HepG2 (cell line): ENCODE results near the gene PSD4. TPM values are rescaled to one million over a fixed set of nuclear protein-coding genes. Genes with fewer than 3 reads are reported as not detected.

Experiments used
- ATAC-seq: fragments of 200-7000 bp; cut with Tn5 transposase; 3 replicates; pipeline ENCODE4 v1.9.1; 2020; ENCODE audit warnings: mild to moderate bottlenecking, moderate library complexity
- BruUV-seq: library from RNA; stranded (reverse); fragments of 400-500 nt; replicated peaks from 2 replicates; lab custom pipeline; 2021; lab: Mats Ljungman, UMichigan
- CTCF ChIA-PET: fragments of 300-600 bp; formaldehyde crosslinking; extraction: SDS; loops from one replicate; lab custom pipeline; 2021; ENCODE audit warnings: low total read pairs, inconsistent platforms, low intra/inter-chr PET ratio; lab: Yijun Ruan, JAX
- POLR2A ChIA-PET: fragments of 350-600 bp; sonication (Branson Sonifier 250); formaldehyde crosslinking; loops from one replicate; lab custom pipeline; 2020; ENCODE audit warnings: antibody characterized with exemption, inconsistent platforms; lab: Yijun Ruan, JAX
- DNase-seq: peaks from one replicate; pipeline ENCODE4 v3.0.0-alpha.2; 2015; ENCODE audit warnings: low spot score
- FAIRE-seq: peaks from 3 replicates; lab custom pipeline; 2011; peaks lifted over from hg19 to GRCh38; lab: Jason Lieb, UNC
- H2AFZ ChIP-seq: one replicate; pipeline ENCODE4 v1.6.1; 2011; ENCODE audit warnings: low read length, inconsistent platforms
- H3K27ac ChIP-seq: fragments of 300-600 bp; 3 replicates; pipeline ENCODE4 v1.8.0; 2011; ENCODE audit warnings: mixed run types, mild to moderate bottlenecking, mixed read lengths, low read length, inconsistent platforms; ENCODE audit not compliant: insufficient read depth; ENCODE audit errors: extremely low read length
- H3K27me3 ChIP-seq, 2 experiments: fragments of 200-600 bp in 1 of 2; 2 replicates in 1 of 2; 3 replicates in 1 of 2; pipeline versions ENCODE4 v1.6.0 to v1.8.0; 2011; ENCODE audit warnings: low read length in 2 of 2, mild to moderate bottlenecking in 2 of 2, moderate library complexity in 2 of 2, inconsistent platforms in 1 of 2; ENCODE audit not compliant: insufficient read depth in 2 of 2, control insufficient read depth in 1 of 2
- H3K36me3 ChIP-seq, 2 experiments: fragments of 200-600 bp in 1 of 2; replicated peaks in 1 of 2; 2 replicates in 1 of 2; 3 replicates in 1 of 2; pipeline versions ENCODE4 v1.5.1 to v1.8.0; 2011; ENCODE audit warnings: low read length in 2 of 2, inconsistent platforms in 1 of 2; ENCODE audit not compliant: insufficient read depth in 2 of 2, control insufficient read depth in 1 of 2
- H3K4me1 ChIP-seq: 2 replicates; pipeline ENCODE4 v1.5.1; 2012; ENCODE audit warnings: low read length, inconsistent platforms; ENCODE audit not compliant: insufficient read depth
- H3K4me2 ChIP-seq: 2 replicates; pipeline ENCODE4 v1.6.0; 2011; ENCODE audit warnings: low read depth, low read length, inconsistent platforms
- H3K4me3 ChIP-seq, 3 experiments: fragments of 200-600 bp in 1 of 3; sonication (generic), shearing (Covaris generic) in 1 of 3; replicated peaks in 1 of 3; 2 replicates each; pipeline ENCODE4 v1.5.1; 2011 to 2016; ENCODE audit warnings: low read length in 3 of 3, inconsistent platforms in 2 of 3, low read depth in 2 of 3, mild to moderate bottlenecking in 2 of 3, control low read depth in 1 of 3, mixed read lengths in 1 of 3; ENCODE audit not compliant: insufficient read depth in 1 of 3
- H3K79me2 ChIP-seq: one replicate; pipeline ENCODE4 v1.6.1; 2011; ENCODE audit warnings: low read length, inconsistent platforms; ENCODE audit not compliant: insufficient read depth
- H3K9ac ChIP-seq: 2 replicates; pipeline ENCODE4 v1.6.0; 2011; ENCODE audit warnings: mild to moderate bottlenecking, low read depth, low read length, inconsistent platforms; ENCODE audit not compliant: insufficient read depth
- H3K9me3 ChIP-seq: 2 replicates; pipeline ENCODE4 v1.5.1; 2012; ENCODE audit warnings: mild to moderate bottlenecking, low read length
- H4K20me1 ChIP-seq: 2 replicates; pipeline ENCODE4 v1.6.0; 2011; ENCODE audit warnings: inconsistent platforms, mild to moderate bottlenecking, low read length, moderate library complexity; ENCODE audit not compliant: insufficient read depth
- FOSL1 ChIP-seq: sonication (generic); formaldehyde crosslinking; IDR thresholded peaks from 2 replicates; pipeline ENCODE4 v1.9.0; 2021; ENCODE audit warnings: missing genetic modification reagents, borderline replicate concordance
- GFI1 ChIP-seq: sonication (generic); formaldehyde crosslinking; IDR thresholded peaks from 2 replicates; pipeline ENCODE4 v1.5.0; 2020; ENCODE audit warnings: missing genetic modification reagents, mild to moderate bottlenecking, borderline replicate concordance
- HMG20B ChIP-seq: conservative IDR thresholded peaks from 2 replicates; pipeline ENCODE4 v1.6.1; 2016; ENCODE audit warnings: missing genetic modification reagents, missing compliant biosample characterization
- SCMH1 ChIP-seq: sonication (generic); formaldehyde crosslinking; IDR thresholded peaks from 2 replicates; pipeline ENCODE4 v1.9.0; 2021; ENCODE audit warnings: missing genetic modification reagents, mild to moderate bottlenecking, borderline replicate concordance
- SMAD3 ChIP-seq: sonication (generic); formaldehyde crosslinking; IDR thresholded peaks from 2 replicates; pipeline ENCODE4 v1.4.0; 2020; ENCODE audit warnings: missing genetic modification reagents
- SUZ12 ChIP-seq: fragments of 150-350 bp; IDR thresholded peaks from 2 replicates; pipeline ENCODE4 v1.6.1; 2014; ENCODE audit warnings: low read depth, low read length
- ZNF256 ChIP-seq: sonication (generic); formaldehyde crosslinking; conservative IDR thresholded peaks from 2 replicates; pipeline ENCODE4 v1.4.0; 2020; ENCODE audit warnings: missing genetic modification reagents
- ZNF550 ChIP-seq: sonication (generic); formaldehyde crosslinking; IDR thresholded peaks from 2 replicates; pipeline ENCODE4 v1.4.0; 2020; ENCODE audit warnings: mild to moderate bottlenecking, missing genetic modification reagents, borderline replicate concordance
- WGBS: methylation state at CpG from one replicate; pipeline ENCODE4 v1.1.6; 2017; ENCODE audit warnings: low lambda C conversion rate; 5-methylcytosine and 5-hydroxymethylcytosine counted together
- in situ Hi-C: cut with HindIII; loops from 2 replicates; pipeline ENCODE4 v1.10.0; 2017; ENCODE audit warnings: low pct_unique_long_range_greater_than_20kb; ENCODE audit not compliant: extremely low pct_ligation_motif_present
- intact Hi-C: fragments of 100-400 bp; cut with micrococcal nuclease; formaldehyde crosslinking; loops from one replicate; pipeline ENCODE4 v1.10.0; 2022; ENCODE audit not compliant: unreplicated experiment
- polyA plus RNA-seq, 8 experiments: library from polyadenylated mRNA; depleted of rRNA in 3 of 8; stranded (reverse) in 7 of 8; unstranded in 1 of 8; fragments of >200 nt; fragmentation: Illumina TruSeq in 4 of 8; extraction: Trizol in 4 of 8; gene quantifications; 2 replicates each; pipeline versions ENCODE4 v1.2.1 to v1.2.3, GENCODE V29; 2011 to 2016; ENCODE audit warnings: low read depth in 4 of 8, missing spikeins in 1 of 8, mixed read lengths in 1 of 8; ENCODE audit not compliant: insufficient read depth in 1 of 8
- total RNA-seq, 5 experiments: library from RNA; depleted of rRNA; stranded (reverse); fragments of >200 nt; fragmentation: Illumina TruSeq; extraction: Trizol; gene quantifications; 2 replicates each; pipeline ENCODE4 v1.2.3, GENCODE V29; 2016; ENCODE audit warnings: low read depth in 1 of 5
- TF ChIP-seq, protein P1 (sequence below): IDR thresholded peaks from 2 replicates; pipeline ENCODE4 v1.6.1; 2016

The PSD4 gene
- total and polyA plus RNA-seq, 2 of the 13 experiments (the other 11 are each of a cell fraction or from before 2014, with no cell fraction given), result 5.8 to 9.4 TPM

GRCh38 chr2:113162173-113162572 is 11.6 kb upstream of the PSD4 start:
- H3K4me1 ChIP-seq, result peaks cover 58% of the 10 kb centered on the region
- 82% methylated on average over 10 of the region's 10 CpGs for WGBS
- POLR2A ChIA-PET, result interaction anchor here (1.3 kb wide), 1 partner anchor 36 kb away, joined by 5 read pairs; no protein-coding TSS in a partner anchor
- no peak overlapping the region for H3K4me2 ChIP-seq
- in situ Hi-C loops (no loop called here), intact Hi-C loops (no loop called here)
- no peak overlapping the region for H3K27ac ChIP-seq
- ATAC-seq, result no peak
- BruUV-seq, result no TSS peak
- no peak overlapping the region for H3K9ac ChIP-seq
- DNase-seq, result no peak
- no peaks in the 10 kb centered on the region for H3K36me3 ChIP-seq
- H2AFZ ChIP-seq, result no peak overlapping the region
- H3K9me3 ChIP-seq, result no peaks in the 10 kb centered on the region
- no peak for FAIRE-seq
- no peaks in the 10 kb centered on the region for H4K20me1 ChIP-seq
- H3K4me3 ChIP-seq, result no peak overlapping the region
- H3K27me3 ChIP-seq, result no peaks in the 10 kb centered on the region; a peak in 1 of 5 replicates
- CTCF ChIA-PET, result no interaction called here
- H3K79me2 ChIP-seq, result no peaks in the 10 kb centered on the region
- TF ChIP-seq SUZ12 (no peak), SMAD3 (CRISPR knock-in tag) (no peak), FOSL1 (CRISPR knock-in tag) (no peak), ZNF550 (CRISPR knock-in tag) (no peak), SCMH1 (CRISPR knock-in tag) (no peak), ZNF256 (CRISPR knock-in tag) (no peak), GFI1 (CRISPR knock-in tag) (no peak), HMG20B (CRISPR knock-in tag) (no peak)
- TF ChIP-seq, protein P1, sequence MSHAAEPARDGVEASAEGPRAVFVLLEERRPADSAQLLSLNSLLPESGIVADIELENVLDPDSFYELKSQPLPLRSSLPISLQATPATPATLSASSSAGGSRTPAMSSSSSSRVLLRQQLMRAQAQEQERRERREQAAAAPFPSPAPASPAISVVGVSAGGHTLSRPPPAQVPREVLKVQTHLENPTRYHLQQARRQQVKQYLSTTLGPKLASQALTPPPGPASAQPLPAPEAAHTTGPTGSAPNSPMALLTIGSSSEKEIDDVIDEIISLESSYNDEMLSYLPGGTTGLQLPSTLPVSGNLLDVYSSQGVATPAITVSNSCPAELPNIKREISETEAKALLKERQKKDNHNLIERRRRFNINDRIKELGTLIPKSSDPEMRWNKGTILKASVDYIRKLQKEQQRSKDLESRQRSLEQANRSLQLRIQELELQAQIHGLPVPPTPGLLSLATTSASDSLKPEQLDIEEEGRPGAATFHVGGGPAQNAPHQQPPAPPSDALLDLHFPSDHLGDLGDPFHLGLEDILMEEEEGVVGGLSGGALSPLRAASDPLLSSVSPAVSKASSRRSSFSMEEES (CRISPR knock-in tag), result no peak
- TF ChIP-seq, all 625 proteins: peak for 0
